Measurements from ENCODE around the gene EFTUD2.

EFTUD2 gene

GRCh38 chr17:44910231-44911106 lies 11.2 kb upstream of the EFTUD2 start:
- no peak for TF ChIP-seq CTCF (IDR thresholded peaks at IDR 0.05; ENCODE audit: low read depth, low read length, missing control alignments)
- DNase-seq (ENCODE audit: low read depth) = no peak
- H3K4me3 ChIP-seq (ENCODE audit: low read depth, low read length) = no peak overlapping the region

GRCh38 chr17:44909681-44910144 lies 10.5 kb upstream of the EFTUD2 start:
- TF ChIP-seq CTCF (IDR thresholded peaks at IDR 0.05; ENCODE audit: low read depth, low read length, missing control alignments) = no peak
- H3K4me3 ChIP-seq (ENCODE audit: low read depth, low read length) = no peak overlapping the region
- no peak for DNase-seq (ENCODE audit: low read depth)

GRCh38 chr17:44908761-44909326 lies 9.6 kb upstream of the EFTUD2 start:
- no peak overlapping the region for H3K4me3 ChIP-seq (ENCODE audit: low read depth, low read length)
- no peak for TF ChIP-seq CTCF (IDR thresholded peaks at IDR 0.05; ENCODE audit: low read depth, low read length, missing control alignments)
- DNase-seq (ENCODE audit: low read depth) = no peak

GRCh38 chr17:44907729-44908470 lies 8.7 kb upstream of the EFTUD2 start:
- no peak overlapping the region for H3K4me3 ChIP-seq (ENCODE audit: low read depth, low read length)
- TF ChIP-seq CTCF (IDR thresholded peaks at IDR 0.05; ENCODE audit: low read depth, low read length, missing control alignments) = no peak
- no peak for DNase-seq (ENCODE audit: low read depth)

- DNase-seq (ENCODE audit: low read depth) = no peak
- no peak for TF ChIP-seq CTCF (IDR thresholded peaks at IDR 0.05; ENCODE audit: low read depth, low read length, missing control alignments)
- no peak overlapping the region for H3K4me3 ChIP-seq (ENCODE audit: low read depth, low read length)
Observed at GRCh38 chr17:44906763-44907728, 7.8 kb upstream of the EFTUD2 start.

- no peak overlapping the region for H3K4me3 ChIP-seq (ENCODE audit: low read depth, low read length)
- no peak for DNase-seq (ENCODE audit: low read depth)
- no peak for TF ChIP-seq CTCF (IDR thresholded peaks at IDR 0.05; ENCODE audit: low read depth, low read length, missing control alignments)
Observed at GRCh38 chr17:44906010-44906646, 6.9 kb upstream of the EFTUD2 start.
